Endothelial cell of umbilical vein (primary cell): ENCODE measurements around the gene GABRB2. TPM values are rescaled to one million over a fixed set of nuclear protein-coding genes. Genes with fewer than 3 reads are reported as not detected.
"Not testable (repeated sequence)": the region's sequence is repeated elsewhere in the genome, so short reads cannot be mapped to it uniquely, and the experiment has no call there.

Source experiments
- BruUV-seq: library from RNA; stranded (reverse); fragments of 400-500 nt; replicated peaks from 2 replicates; lab custom pipeline; 2021; lab: Mats Ljungman, UMichigan
- CTCF ChIA-PET: fragments of 300-600, 350-600 bp; sonication (Branson Sonifier 250); formaldehyde crosslinking; loops from one replicate; lab custom pipeline; 2021; ENCODE audit warnings: antibody characterized with exemption, inconsistent platforms; lab: Charles Lee
- POLR2A ChIA-PET: fragments of 300-600, 350-600 bp; sonication (Branson Sonifier 250); formaldehyde crosslinking; loops from one replicate; lab custom pipeline; 2021; ENCODE audit warnings: antibody characterized with exemption, inconsistent platforms; lab: Charles Lee
- DNase-seq: peaks from one replicate; pipeline ENCODE4 v3.0.0-alpha.2; 2011; ENCODE audit warnings: low read depth, low spot score
- FAIRE-seq: peaks from 2 replicates; lab custom pipeline; 2011; peaks lifted over from hg19 to GRCh38; lab: Jason Lieb, UNC
- H2AFZ ChIP-seq: 2 replicates; pipeline ENCODE4 v1.6.0; 2012; ENCODE audit warnings: low read depth, low read length, control low read depth, inconsistent platforms
- H3K27ac ChIP-seq: 2 replicates; pipeline ENCODE4 v1.5.1; 2011; ENCODE audit warnings: low read depth, mild to moderate bottlenecking, control low read depth, low read length, moderate library complexity; ENCODE audit not compliant: insufficient read depth
- H3K27me3 ChIP-seq, 2 experiments: 2 replicates each; pipeline versions ENCODE4 v1.6.0 to v1.6.1; 2011; ENCODE audit warnings: low read length in 2 of 2, mixed read lengths in 1 of 2; ENCODE audit not compliant: control insufficient read depth in 2 of 2, insufficient read depth in 2 of 2
- H3K36me3 ChIP-seq, 2 experiments: 2 replicates in 1 of 2; 3 replicates in 1 of 2; pipeline ENCODE4 v1.5.1; 2011; ENCODE audit warnings: low read length in 2 of 2, mild to moderate bottlenecking in 1 of 2, moderate library complexity in 1 of 2; ENCODE audit not compliant: control insufficient read depth in 2 of 2, insufficient read depth in 2 of 2; ENCODE audit errors: extremely low read depth in 1 of 2
- H3K4me1 ChIP-seq: 3 replicates; pipeline ENCODE4 v1.5.1; 2011; ENCODE audit warnings: mild to moderate bottlenecking, low read length; ENCODE audit not compliant: control insufficient read depth, insufficient read depth; ENCODE audit errors: extremely low read depth
- H3K4me2 ChIP-seq: 2 replicates; pipeline ENCODE4 v1.6.1; 2011; ENCODE audit warnings: low read length, control low read depth, mixed read lengths; ENCODE audit not compliant: insufficient read depth
- H3K4me3 ChIP-seq, 3 experiments: fragments of 200-600 bp in 1 of 3; sonication (generic), shearing (Covaris generic) in 1 of 3; replicated peaks in 1 of 3; 2 replicates each; pipeline ENCODE4 v1.5.1; 2011 to 2016; ENCODE audit warnings: control low read depth in 3 of 3, low read length in 3 of 3, mild to moderate bottlenecking in 2 of 3, inconsistent platforms in 1 of 3, low read depth in 1 of 3, moderate library complexity in 1 of 3; ENCODE audit not compliant: insufficient read depth in 1 of 3
- H3K79me2 ChIP-seq: 2 replicates; pipeline ENCODE4 v1.6.0; 2012; ENCODE audit warnings: low read length, inconsistent platforms; ENCODE audit not compliant: control insufficient read depth, insufficient read depth
- H3K9ac ChIP-seq: replicated peaks from 2 replicates; pipeline ENCODE3; 2011; ENCODE audit warnings: low read length, control low read depth; ENCODE audit not compliant: insufficient read depth; ENCODE audit errors: extremely low read depth
- H3K9me1 ChIP-seq: replicated peaks from 3 replicates; pipeline ENCODE4 v1.6.0; 2011; ENCODE audit warnings: mild to moderate bottlenecking, low read length; ENCODE audit not compliant: control insufficient read depth, insufficient read depth; ENCODE audit errors: extremely low read depth
- H3K9me3 ChIP-seq: replicated peaks from 2 replicates; pipeline ENCODE4 v1.5.1; 2012; ENCODE audit warnings: low read length, inconsistent platforms; ENCODE audit not compliant: control insufficient read depth, insufficient read depth
- H4K20me1 ChIP-seq: replicated peaks from 2 replicates; pipeline ENCODE3; 2011; ENCODE audit warnings: mild to moderate bottlenecking, low read length; ENCODE audit not compliant: control insufficient read depth, insufficient read depth; ENCODE audit errors: extremely low read depth
- CTCF ChIP-seq, 2 donors: IDR thresholded peaks; 1 replicate in 1 of 2; 2 replicates in 1 of 2; pipeline ENCODE4 v1.5.1; 2011; ENCODE audit warnings: low read length in 2 of 2, mild to moderate bottlenecking in 2 of 2, moderate library complexity in 2 of 2, control low read depth in 1 of 2, inconsistent platforms in 1 of 2, low read depth in 1 of 2; ENCODE audit not compliant: insufficient read depth in 1 of 2; ENCODE audit errors: extremely low read depth in 1 of 2
- EZH2 ChIP-seq: IDR thresholded peaks from 2 replicates; pipeline ENCODE4 v1.6.1; 2012; ENCODE audit warnings: borderline replicate concordance, low read depth, mild to moderate bottlenecking, moderate library complexity, low read length, inconsistent platforms; ENCODE audit not compliant: severe bottlenecking
- FOS ChIP-seq: IDR thresholded peaks from 2 replicates; pipeline ENCODE4 v1.6.1; 2011; ENCODE audit warnings: mild to moderate bottlenecking, low read length, moderate library complexity, borderline replicate concordance; ENCODE audit not compliant: insufficient read depth
- GATA2 ChIP-seq: IDR thresholded peaks from 2 replicates; pipeline ENCODE4 v1.7.0; 2011; ENCODE audit warnings: low read depth, mild to moderate bottlenecking, moderate library complexity, mixed read lengths, low read length; ENCODE audit not compliant: insufficient read length, insufficient read depth
- JUN ChIP-seq: IDR thresholded peaks from 2 replicates; pipeline ENCODE4 v1.6.1; 2011; ENCODE audit warnings: borderline replicate concordance, low read depth; ENCODE audit not compliant: insufficient read length, insufficient read depth
- POLR2AphosphoS5 ChIP-seq: IDR thresholded peaks from 2 replicates; pipeline ENCODE4 v1.6.1; 2012; ENCODE audit warnings: low read depth, mild to moderate bottlenecking, control low read depth, low read length, moderate library complexity; ENCODE audit not compliant: insufficient read depth
- dilution Hi-C: fragments of 300-500 bp; cut with MboI; formaldehyde crosslinking; loops from one replicate; pipeline ENCODE4 v1.15.0; 2019; ENCODE audit warnings: low sequenced_read_pairs; ENCODE audit not compliant: extremely low pct_ligation_motif_present
- intact Hi-C: fragments of 100-400 bp; cut with micrococcal nuclease; formaldehyde crosslinking; loops from one replicate; pipeline ENCODE4 v1.10.0; 2022
- polyA plus RNA-seq, 4 experiments: library from polyadenylated mRNA; depleted of rRNA in 3 of 4; stranded (reverse) in 3 of 4; unstranded in 1 of 4; fragments of >200 nt; gene quantifications; 2 replicates each; pipeline versions ENCODE4 v1.2.1 to v1.2.3, GENCODE V29; 2011 to 2012; ENCODE audit warnings: missing spikeins in 1 of 4
- total RNA-seq: library from RNA; stranded (reverse); gene quantifications from 2 replicates; pipeline ENCODE4 v1.2.3, GENCODE V29; 2021

The GABRB2 gene
- total and polyA plus RNA-seq, 2 donors (not counting 3 experiments of a cell fraction or from before 2014, with no cell fraction given): not detected

GRCh38 chr5:161301586-161301985 lies 244.9 kb downstream of the GABRB2 start:
- Histone ChIP-seq H3K36me3 (no peaks in the 10 kb centered on the region), H3K4me2 (no peak overlapping the region), H4K20me1 (no peaks in the 10 kb centered on the region), H3K9me1 (no peaks in the 10 kb centered on the region), H3K27me3 (no peaks in the 10 kb centered on the region), H3K4me1 (no peaks in the 10 kb centered on the region), H3K9me3 (peaks cover 2% of the 10 kb centered on the region), H3K9ac (no peak overlapping the region), H3K27ac (no peak overlapping the region), H3K79me2 (no peaks in the 10 kb centered on the region), H2AFZ (no peak overlapping the region), H3K4me3 (no peak overlapping the region)
- no TSS peak for BruUV-seq
- TF ChIP-seq GATA2 (no peak), JUN (no peak)
- intact Hi-C loops (no loop called here), dilution Hi-C loops (no loop called here)
- POLR2A ChIA-PET: no interaction called here
- DNase-seq (no peak), FAIRE-seq (no peak)
- CTCF ChIA-PET: no interaction called here

GRCh38 chr5:161299053-161299452 lies 247.5 kb downstream of the GABRB2 start:
- H3K27me3 ChIP-seq: no peaks in the 10 kb centered on the region
- H3K36me3 ChIP-seq: no peaks in the 10 kb centered on the region
- no TSS peak for BruUV-seq
- H3K9me3 ChIP-seq: peaks cover 2% of the 10 kb centered on the region
- TF ChIP-seq EZH2 (no peak), GATA2 (no peak), JUN (no peak), POLR2AphosphoS5 (no peak), CTCF (IDR thresholded peaks at IDR 0.05; ENCODE audit: extremely low read depth in 1 of 2, insufficient read depth in 1 of 2, low read depth in 1 of 2, low read length in 2 of 2) (no peak), FOS (no peak)
- dilution Hi-C loops: no loop called here
- FAIRE-seq: no peak
- intact Hi-C loops: no loop called here
- no peaks in the 10 kb centered on the region for H3K79me2 ChIP-seq
- CTCF ChIA-PET: no interaction called here
- no peak overlapping the region for H3K27ac ChIP-seq
- no peaks in the 10 kb centered on the region for H4K20me1 ChIP-seq
- H3K4me1 ChIP-seq: no peaks in the 10 kb centered on the region
- no peak overlapping the region for H2AFZ ChIP-seq
- DNase-seq: no peak
- no peaks in the 10 kb centered on the region for H3K9me1 ChIP-seq
- no peak overlapping the region for H3K4me2 ChIP-seq
- no peak overlapping the region for H3K9ac ChIP-seq
- POLR2A ChIA-PET: no interaction called here
- H3K4me3 ChIP-seq: no peak overlapping the region

DNA sequence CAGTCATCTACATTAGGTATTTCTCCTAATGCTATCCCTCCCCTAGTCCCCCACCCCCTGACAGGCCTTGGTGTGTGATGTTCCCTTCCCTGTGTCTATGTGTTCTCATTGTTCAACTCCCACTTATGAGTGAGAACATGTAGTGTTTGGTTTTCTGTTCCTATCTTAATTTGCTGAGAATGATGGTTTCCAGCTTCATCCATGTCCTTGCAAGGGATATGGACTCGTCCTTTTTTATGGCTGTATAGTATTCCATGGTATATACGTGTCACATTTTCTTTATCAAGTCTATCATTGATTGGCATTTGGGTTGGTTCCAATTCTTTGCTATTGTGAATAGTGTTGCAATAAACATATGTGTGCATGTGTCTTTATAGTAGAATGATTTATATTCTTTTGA lies 249.1 kb downstream of the GABRB2 start:
- H3K4me1 ChIP-seq, FAIRE-seq, H3K36me3 ChIP-seq, H3K27ac ChIP-seq, POLR2A ChIA-PET, dilution Hi-C loops, H3K79me2 ChIP-seq, H3K9me1 ChIP-seq, H3K4me3 ChIP-seq, H4K20me1 ChIP-seq, H2AFZ ChIP-seq, CTCF ChIA-PET, H3K4me2 ChIP-seq, DNase-seq, H3K9ac ChIP-seq, H3K9me3 ChIP-seq, H3K27me3 ChIP-seq, BruUV-seq, intact Hi-C loops: not testable (repeated sequence)
